ENCODE measurements around the gene NDUFA7. TPM values are rescaled to one million over a fixed set of nuclear protein-coding genes. Genes with fewer than 3 reads are reported as not detected.
A peak's percentile ranks its signal among the peaks of the same experiment; 100 is the strongest.
"Not testable (repeated sequence)": the region's sequence is repeated elsewhere in the genome, so short reads cannot be mapped to it uniquely, and the experiment has no call there.

Gene NDUFA7
- polyA plus RNA-seq (2013, experiment 1 of 2; ENCODE audit: insufficient read length): 42.5 TPM
- 43.7 TPM for polyA plus RNA-seq (2013, experiment 2 of 2; ENCODE audit: insufficient read length)

DNA sequence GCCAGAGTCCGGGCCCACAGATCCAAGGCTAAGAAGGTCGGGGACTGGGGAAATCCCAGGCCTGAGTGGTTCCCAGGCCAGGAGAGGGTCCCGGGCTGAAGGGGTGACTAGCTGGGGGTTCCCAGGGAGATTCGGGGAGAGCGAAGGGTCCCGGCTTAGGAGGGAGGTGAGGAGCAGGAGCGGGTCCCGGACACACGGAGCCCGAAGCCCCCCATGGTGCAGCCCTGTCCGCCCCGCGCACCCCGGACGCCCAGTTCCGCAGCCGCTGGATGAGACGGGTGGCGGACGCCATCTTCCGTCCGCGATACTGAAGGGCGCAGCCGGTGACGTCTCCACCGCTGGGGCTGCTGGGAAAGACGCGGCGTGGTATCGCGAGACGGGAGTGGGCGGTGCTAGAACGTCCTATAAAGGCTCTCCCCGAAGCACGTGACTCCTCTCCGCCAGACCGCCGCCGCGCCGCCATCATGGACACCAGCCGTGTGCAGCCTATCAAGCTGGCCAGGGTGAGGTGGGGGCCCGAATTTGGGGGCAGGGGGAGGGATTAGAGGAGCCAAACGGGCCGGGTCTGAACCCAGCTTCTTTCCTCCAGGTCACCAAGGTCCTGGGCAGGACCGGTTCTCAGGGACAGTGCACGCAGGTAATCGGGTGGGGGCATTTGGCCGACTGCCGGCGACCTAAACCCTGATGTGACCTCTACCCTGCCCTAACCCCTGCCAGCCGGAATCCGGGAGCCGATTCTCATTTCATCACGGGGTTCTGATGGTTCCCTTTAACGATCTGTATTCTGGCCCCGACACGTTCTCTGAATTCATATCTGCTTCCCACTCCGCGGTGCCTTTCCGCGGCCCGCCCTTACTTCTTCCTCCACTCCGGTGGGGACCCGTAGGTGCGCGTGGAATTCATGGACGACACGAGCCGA is at the start of gene NDUFA7, which contains the start of gene RPS28:
NDUFA7 (minus strand) TSS at position 309 of the 919 bp plus-strand sequence; CDS start at position 292, 17 bp downstream.
RPS28 (plus strand) TSS at position 430 of the 919 bp plus-strand sequence; CDS start at position 465, 35 bp downstream.
- peak; percentile 96 for DNase-seq

DNA sequence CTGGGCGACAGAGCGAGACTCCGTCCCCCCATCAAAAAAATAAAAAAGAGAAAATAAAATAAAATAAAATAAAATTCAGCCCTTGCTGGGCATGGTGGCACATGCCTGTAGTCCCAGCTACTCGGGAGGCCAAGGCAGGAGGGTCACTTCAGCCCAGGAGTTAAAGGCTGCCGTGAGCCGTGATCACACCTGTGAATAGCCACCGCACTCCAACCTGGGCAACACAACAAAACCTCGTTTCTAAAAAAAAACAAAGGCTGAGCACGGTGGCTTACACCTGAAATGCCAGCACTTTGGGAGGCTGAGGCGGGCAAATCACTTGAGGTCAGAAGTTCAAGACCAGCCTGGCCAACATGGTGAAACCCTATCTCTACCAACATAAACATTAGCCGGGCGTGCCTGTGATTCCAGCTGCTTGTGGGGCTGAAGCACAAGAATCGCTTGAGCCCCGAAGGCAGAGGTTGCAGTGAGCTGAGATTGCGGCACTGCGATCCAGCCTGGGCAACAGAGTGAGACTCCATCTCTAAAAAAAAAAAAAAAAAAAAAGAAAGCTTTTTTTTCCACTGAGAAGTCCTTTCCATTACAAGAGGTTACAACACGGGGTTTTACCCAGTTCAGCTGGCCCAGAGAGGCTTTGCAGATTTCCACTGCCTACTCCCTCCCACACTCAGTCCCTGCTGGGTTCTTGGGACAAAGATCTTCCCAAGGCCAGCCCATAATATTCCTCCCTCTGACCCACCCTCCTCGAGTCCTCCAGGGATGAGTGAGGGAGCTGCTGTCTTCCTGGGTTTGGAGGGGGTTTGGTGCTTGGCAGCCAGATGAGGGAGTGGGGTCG is 49.2 kb upstream of the NDUFA7 start:
- DNase-seq: no peak

DNA sequence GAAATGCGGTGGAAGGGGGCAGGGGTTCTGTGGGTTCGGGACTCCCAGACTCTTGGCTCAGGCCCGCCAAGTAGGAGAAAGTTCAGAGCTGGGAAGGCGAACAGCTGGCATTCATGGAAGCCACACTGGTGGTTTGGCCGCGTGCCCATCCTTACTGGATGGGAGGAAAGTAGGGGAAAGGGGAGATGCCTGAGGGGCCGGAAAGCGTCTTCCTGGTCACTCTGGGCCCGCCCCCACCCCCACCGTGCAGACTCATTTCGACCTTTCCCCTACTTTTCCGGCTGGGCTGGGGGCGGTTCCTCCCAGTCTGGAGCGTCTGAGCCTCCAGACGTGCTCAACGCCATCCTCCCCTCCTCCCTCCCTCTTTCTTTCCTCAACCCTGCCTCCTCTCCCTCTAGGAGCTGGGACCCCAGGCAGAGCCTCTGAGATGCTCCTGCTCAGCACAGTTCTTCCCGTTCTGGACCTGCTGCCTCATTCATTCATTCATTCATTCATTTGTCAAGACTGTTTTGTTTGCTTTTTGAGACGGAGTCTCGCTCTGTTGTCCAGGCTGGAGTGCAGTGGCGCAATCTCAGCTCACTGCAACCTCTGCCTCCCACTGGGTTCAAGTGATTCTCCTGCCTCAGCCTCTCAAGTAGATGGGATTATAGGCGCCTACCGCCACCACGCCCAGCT is 46.3 kb upstream of the NDUFA7 start:
- peak; percentile 99 for DNase-seq

DNA sequence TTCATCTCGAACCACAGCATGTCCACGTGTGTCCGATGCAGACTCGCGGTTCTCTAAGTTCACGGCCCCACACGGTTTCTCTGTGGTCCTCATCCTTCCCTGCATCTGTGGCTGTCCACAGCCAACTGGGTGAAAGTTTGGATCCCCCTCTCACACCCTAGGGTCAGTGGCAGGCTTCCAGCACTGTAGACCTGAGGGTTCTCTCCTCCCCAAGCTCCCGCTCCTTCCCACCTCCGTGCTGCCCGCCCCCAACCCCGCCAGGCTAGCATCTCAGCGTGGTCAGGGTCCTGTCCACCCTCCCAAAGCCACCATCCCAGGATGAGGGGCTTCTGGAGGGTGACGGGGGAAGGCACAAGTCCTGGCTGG is 45.8 kb upstream of the NDUFA7 start:
- no peak for DNase-seq

DNA sequence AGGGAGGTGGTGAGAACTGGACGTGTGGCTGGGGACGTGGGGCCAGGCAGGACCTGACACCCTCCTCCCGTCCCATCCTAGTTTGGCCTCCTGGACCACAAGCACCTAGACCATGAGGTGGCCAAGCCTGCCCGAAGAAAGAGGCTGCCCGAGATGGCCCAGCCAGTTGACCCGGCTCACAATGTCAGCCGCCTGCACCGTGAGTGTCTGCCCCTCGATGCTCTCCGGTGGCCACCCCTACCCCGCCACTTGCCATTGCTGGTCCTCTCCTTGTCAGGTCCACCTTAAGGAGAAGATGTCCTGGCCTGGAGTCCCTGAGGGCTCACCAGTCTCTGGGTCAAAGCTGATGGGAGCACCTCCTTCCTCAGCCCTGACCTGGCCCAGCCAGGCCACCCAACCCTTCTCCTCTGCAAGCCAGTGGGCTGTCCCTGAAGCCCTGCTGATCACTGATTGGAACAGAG is 45.0 kb upstream of the NDUFA7 start:
- DNase-seq: no peak

DNA sequence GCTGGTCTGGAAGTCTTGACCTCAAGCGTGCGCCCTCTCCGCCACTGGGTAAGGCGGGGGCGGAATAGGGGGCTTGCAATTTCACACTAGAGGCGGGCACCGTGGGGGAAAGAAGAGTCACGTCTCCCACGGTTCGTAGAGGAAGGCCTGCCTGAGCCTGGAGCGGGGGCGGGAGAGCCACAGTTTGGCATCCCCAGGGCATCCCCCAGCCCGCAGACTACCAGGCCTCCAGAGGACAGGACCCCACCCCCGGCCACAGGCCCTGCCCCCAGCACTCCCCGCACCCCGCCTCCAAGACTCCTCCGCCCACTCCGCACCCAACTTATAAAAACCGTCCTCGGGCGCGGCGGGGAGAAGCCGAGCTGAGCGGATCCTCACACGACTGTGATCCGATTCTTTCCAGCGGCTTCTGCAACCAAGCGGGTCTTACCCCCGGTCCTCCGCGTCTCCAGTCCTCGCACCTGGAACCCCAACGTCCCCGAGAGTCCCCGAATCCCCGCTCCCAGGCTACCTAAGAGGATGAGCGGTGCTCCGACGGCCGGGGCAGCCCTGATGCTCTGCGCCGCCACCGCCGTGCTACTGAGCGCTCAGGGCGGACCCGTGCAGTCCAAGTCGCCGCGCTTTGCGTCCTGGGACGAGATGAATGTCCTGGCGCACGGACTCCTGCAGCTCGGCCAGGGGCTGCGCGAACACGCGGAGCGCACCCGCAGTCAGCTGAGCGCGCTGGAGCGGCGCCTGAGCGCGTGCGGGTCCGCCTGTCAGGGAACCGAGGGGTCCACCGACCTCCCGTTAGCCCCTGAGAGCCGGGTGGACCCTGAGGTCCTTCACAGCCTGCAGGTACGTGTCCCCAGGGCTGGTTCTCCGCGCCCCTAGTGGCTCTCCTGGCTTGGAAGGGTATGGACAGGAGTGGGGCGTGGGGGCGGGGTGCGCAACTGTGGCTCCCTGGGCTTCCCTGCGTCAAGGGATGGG is 42.9 kb upstream of the NDUFA7 start, which contains the start of gene ANGPTL4:
ANGPTL4 (plus strand) TSS at position 353 of the 969 bp plus-strand sequence; CDS start at position 520, 167 bp downstream.
- DNase-seq: peak; percentile 89

DNA sequence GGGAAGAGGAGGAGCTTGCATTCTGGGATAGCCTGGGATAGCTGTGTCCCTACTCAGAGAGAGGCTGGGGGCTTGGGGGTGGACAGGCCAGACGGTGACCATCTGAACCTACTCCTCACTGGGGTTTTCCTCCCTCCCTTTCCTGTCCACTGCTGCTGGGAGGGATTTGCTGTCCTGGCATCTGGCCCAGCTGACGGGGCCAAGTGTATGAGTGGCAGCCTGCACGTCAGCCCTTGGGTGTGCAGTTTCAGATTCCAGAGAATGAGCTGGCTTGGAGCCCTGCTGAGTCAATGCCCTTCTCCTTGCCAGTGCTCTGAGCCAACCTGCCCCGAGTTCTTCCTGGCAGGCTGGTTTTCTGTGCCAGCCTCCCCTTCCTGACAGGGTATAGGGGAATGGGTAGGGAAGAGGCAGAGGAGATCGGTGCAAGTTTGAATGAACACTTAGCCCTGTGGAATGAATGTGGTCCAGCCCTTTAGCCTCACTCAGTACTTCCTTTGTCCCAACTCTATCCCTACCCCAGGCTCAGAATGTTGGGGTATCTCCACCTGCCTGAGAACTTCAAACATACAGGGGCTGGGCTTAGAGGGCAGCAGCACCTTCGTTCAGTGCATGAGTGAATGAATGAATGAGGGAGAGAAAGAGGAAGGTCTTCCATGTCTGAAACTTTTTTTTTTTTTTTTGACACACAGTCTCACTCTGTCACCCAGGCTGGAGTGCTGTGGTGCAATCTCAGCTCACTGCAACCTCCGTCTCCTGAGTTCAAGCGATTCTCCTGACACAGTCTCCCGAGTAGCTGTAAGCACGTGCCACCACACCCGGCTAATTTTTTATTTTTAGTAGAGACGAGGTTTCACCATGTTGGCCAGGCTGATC is 41.0 kb upstream of the NDUFA7 start:
- peak; percentile 98 for DNase-seq

DNA sequence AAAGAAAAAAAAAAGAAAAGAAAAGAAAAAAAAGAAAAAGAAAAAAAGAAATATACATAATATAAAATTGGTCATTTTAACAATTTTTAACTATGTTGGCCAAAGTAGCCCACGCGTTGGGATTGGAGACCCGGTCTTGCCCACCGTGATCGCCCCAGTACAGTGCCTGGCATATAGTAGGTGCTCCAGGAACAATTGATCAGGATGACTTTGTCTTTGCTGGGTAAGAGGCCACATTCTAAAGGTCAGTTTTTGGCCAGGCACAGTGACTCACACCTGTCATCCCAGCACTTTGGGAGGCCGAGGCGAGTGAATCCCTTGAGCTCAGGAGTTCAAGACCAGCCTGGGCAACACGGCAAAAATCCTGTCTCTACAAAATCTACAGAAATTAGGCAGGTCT is 39.0 kb upstream of the NDUFA7 start:
- DNase-seq: no peak

DNA sequence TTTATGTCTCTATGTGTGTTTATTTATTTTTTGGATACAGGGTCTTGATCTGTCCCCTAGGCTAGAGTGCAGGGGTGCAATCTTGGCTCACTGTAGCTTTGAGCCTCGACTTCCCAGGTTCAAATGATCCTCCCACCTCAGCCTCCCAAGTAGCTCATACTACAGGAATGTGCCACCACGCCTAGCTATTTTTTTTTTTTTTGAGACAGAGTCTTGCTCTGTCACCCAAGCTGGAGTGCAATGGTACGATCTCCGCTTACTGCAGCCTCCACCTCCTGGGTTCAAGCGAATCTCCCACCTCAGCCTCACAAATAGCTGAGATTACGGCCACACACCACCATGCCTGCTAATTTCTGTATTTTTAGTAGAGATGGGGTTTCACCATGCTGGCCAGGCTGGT is 37.8 kb upstream of the NDUFA7 start:
- no peak for DNase-seq

DNA sequence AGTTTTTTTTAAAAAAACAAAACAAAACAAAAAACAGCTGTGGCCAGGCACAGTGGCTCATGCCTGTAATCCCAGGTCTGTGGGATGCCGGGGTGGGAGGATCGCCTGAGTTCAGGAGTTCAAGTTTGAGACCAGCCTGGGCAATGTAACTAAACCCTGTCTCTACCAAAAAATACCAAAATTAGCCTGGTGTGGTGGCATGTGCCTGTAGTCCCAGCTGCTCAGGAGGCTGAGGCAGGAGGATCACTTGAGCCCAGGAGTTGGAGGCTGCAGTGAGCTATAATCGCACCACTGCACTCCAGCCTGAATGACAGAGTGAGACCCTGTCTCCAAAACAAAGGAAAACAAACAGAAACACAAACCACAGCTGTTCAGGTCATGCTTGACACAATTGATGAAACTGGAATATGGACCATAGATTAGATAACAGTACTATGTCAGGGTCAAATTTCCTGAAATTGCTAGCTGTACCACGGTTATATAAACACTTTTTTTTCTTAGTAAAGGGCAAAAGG is 35.9 kb upstream of the NDUFA7 start:
- DNase-seq: no peak

DNA sequence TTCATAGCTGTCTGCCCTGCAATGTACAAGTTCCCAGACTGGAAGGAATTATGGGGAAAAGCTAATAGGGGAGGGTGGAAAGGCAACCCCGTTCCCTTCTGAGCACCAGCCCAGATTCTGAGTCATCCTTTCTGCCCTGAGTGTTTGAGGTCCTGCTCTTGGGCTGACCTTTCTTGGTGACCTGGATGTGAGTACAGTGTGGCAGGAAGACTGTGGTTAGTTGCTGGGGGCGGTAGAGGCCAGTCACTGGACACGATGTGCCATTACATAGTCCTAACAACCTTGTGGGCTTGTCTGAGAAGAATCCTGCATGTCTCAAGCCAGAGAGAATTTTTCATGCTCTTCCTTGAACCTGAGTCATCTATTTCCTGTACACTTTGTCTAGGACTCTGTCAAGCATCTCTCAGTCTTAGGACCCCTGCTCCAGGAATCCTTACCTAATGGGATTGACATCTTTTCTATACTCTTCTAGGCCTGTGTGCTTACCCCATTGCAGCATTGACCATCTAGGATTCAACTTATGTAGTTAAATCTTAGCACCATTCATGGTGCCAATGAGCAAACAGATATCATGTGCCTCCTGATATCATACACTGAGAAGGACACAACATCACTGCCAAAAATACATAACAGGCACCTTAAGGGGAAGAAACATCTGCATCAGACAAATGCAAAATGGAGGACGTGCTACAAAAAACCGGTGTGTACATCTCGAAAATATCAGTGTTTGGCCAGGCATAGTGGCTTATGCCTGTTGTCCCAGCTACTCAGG is 34.6 kb upstream of the NDUFA7 start:
- peak; percentile 81 for DNase-seq

DNA sequence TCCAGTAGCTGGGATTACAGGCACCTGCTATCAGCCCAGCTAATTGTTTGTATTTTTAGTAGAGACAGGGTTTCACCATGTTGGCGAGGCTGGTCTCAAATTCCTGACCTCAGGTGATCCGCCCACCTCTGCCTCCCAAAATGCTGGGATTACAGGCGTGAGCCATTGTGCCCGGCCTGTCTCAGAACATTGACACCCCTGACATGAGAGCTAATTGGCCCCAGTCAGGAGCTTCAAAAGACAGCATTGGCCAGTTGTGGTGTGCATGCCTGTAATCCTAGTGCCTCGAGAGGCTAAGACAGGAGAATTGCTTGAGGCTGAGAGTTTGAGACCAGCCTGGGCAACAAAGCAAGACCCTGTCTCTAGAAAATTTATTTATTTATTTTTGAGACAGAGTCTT is 31.7 kb upstream of the NDUFA7 start:
- DNase-seq: not testable (repeated sequence)

DNA sequence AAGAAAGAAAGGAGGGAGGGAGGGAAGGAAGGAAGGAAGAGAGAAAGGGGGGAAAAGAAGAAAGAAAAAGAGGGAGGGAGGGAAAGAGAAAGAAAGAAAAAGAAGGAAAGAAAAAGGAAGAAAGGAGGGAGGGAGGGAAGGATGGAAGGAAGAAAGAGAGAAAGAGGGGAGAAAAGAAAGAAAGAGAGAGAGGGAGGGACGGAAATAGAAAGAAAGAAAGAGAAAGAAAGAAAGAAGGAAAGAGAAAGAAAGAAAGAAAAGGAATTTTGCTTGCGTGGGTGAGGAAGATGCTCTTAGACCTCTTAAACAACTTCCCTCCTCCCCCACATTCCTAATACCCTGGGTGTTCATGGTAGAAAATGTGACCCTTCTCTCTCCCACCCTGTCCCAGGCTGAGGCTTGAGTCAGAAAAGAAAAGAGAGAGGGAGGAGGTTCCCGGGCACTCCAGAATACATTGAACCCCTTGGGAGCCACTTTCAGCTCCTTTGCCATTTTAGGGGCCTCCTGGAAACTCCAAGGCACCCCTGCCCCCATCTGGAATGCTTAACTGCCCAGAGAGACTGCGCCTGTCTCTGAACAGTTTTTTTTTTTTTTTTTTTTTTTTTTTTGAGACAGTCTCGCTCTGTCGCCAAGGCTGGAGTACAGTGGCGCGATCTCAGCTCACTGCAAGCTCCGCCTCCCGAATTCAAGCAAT is 31.1 kb upstream of the NDUFA7 start:
- peak; percentile 79 for DNase-seq

DNA sequence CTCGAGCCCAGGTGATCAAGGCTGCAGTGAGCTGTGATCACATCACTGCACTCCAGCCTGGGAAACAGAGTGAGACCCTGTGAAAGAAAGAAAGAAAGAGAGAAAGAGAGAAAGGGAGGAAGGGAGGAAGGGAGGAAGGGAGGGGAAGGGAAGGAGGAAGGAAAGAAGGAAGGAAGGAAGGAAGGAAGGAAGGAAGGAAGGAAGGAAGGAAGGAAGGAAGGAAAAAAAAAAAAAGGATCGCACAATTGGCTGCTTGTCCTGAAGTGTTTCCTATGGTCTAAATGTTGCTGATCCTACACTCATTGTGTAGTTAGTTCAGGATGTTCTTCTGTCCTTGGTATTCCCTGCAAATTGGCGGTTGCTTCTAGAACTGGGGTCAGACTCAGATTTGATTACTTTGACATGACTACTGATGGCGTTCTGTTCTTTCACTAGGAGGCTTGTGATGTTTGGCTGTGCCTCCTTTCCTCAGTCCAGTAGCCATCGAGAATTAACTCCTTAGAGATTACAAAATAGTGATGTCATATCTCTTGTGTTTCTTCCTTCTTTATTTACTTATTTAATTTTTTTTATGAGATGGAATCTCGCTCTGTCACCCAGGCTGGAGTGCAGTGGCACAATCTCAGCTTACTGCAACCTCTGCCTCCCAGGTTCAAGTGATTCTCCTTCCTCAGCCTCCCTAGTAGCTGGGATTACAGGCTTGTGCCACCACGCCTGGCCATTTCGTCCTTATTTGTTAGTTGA is 28.6 kb upstream of the NDUFA7 start:
- DNase-seq: not testable (repeated sequence)

DNA sequence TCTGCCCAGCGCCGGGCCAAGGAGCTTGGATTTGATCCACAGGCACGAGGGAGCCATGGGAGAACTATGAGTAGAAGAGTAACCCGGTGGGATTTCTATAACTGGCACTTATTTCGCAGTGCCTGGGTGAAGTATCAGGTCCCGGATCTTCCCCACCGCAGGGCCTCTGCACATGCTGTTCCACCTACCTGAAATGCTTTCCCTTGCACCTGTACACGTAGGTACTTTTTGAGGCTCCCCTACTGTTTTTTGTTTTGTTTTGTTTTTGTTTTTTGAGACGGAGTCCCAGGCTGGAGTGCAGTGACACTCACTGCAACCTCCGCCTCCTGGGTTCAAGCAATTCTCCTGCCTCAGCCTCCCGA is 22.3 kb upstream of the NDUFA7 start:
- no peak for DNase-seq

DNA sequence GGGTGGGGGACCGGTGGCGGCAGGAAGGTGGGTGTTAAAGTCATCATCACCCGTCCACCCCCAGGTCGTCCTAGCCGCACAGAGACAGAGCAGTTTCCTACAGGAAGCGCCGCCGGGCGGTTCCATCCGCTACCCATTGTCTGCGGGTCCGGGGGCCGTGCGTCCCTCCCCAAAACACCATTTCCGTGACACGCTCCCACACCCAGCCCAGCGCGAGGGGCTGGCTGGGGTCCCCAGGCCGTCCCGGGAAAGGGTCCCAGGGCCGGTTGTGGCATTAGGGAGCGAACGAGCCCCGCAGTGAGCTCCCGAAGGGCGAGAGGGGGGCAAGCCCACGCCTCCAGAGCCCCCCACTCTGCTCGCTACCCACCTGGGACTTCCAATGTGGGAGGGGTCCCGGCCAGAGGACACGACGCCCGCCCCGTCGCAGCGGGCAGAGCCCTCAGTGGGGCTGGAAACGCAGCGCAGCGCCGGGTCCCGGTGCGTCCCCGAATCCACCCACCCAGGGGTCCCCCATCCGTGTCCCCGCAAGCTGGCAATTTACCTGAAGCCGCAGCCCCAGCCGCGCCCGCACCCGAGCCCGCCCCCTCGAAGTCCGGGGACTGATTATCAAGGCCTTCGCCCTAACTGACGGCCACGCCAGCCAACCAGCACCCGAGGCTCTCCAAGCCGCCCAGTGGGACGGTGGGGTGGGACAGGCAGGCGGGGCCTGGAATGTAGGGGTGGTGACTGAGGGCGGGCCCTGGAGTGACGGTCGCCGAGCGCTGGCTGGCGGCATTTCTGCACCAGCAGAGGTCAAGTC is 21.7 kb upstream of the NDUFA7 start, which contains the start of gene KANK3:
KANK3 (minus strand) TSS at position 579 of the 799 bp plus-strand sequence. CDS start 5,434 bp downstream, outside the sequence.
- DNase-seq: peak; percentile 95

DNA sequence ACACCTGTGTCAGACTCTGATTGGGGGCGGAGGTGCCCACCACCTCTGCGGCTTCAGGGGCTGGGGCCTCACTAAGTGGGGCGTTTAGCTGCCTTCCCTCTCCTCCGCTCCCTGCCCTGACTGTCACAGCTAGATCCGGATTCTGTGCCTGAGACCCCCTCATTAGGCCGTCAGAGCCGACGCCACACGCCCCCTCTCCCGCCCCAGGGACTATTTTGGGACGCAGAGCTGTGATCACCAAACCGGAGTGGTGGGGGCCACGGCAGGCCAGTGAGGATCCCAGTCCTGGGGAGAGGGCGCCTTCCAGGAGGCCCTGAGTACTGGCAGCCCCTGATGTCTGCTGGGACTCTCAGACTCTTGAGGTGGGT is 21.1 kb upstream of the NDUFA7 start:
- DNase-seq: no peak

Measured in fibroblast of skin of scalp (primary cell).